Ovary (tissue), 3 donors: ENCODE results near the gene KCNK6.

Experiments
- CTCF ChIP-seq, 3 donors: fragments of 450-650 bp in 2 of 3; fragments of 200-600 bp in 1 of 3; IDR thresholded peaks; one replicate each; pipeline versions ENCODE4 v1.5.1 to v1.8.0; 2016 to 2022; ENCODE audit warnings: antibody characterized with exemption in 3 of 3, mild to moderate bottlenecking in 1 of 3
- EP300 ChIP-seq: sonication (generic); formaldehyde crosslinking; IDR thresholded peaks from one replicate; pipeline ENCODE4 v1.6.1; 2017; ENCODE audit warnings: antibody characterized with exemption
- POLR2A ChIP-seq: fragments of 450-650 bp; IDR thresholded peaks from one replicate; pipeline ENCODE4 v1.6.1; 2017; ENCODE audit warnings: antibody characterized with exemption, mild to moderate bottlenecking, moderate library complexity
- donor health status: DM: no; HTN: no; CAD: no.

- no peak for TF ChIP-seq CTCF (IDR thresholded peaks at IDR 0.05)
- no peak for TF ChIP-seq EP300
- no peak for TF ChIP-seq POLR2A
Observed at GRCh38 chr19:38323291-38323690, 3.6 kb downstream of the KCNK6 start.
